Neuron (in vitro differentiated cells): Measurements from ENCODE around the gene TXNDC11.

Experiments
- H2AFZ ChIP-seq: one replicate; pipeline ENCODE4 v1.6.1; 2013; ENCODE audit warnings: low read depth, mild to moderate bottlenecking, inconsistent platforms, low read length, moderate library complexity
- H3K27me3 ChIP-seq: one replicate; pipeline ENCODE4 v1.6.1; 2013; ENCODE audit warnings: low read length; ENCODE audit not compliant: insufficient read depth
- H3K36me3 ChIP-seq: one replicate; pipeline ENCODE4 v1.6.1; 2013; ENCODE audit warnings: low read length; ENCODE audit not compliant: insufficient read depth
- H3K4me1 ChIP-seq: one replicate; pipeline ENCODE4 v1.6.1; 2013; ENCODE audit warnings: low read length; ENCODE audit not compliant: insufficient read depth
- H3K4me3 ChIP-seq: 2 replicates; pipeline ENCODE4 v1.5.1; 2013; ENCODE audit warnings: mild to moderate bottlenecking, low read length, moderate library complexity
- H3K9me3 ChIP-seq: one replicate; pipeline ENCODE4 v1.6.1; 2013; ENCODE audit warnings: low read length

The TXNDC11 gene

DNA sequence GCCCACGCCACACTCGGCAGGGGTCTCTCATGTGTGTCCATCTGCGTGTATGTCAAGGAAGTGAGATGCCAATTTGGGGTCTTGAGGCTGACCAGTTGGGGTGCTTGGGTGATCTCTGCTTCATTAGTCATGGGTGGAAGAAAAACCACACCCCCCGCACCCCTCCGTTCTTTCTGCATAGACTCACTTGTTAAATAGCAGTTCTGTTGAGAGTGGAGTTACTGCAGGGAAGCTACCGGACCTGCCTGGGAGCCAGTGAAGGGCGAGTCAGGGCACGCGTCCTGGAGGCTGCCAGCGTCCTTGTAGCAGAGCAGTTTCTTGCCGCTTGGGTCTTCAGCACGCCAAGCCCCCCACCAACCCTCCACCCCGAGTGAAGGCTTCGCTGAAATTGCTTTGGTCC lies 65.9 kb downstream of the TXNDC11 start:
- no peaks in the 10 kb centered on the region for H3K4me1 ChIP-seq
- H2AFZ ChIP-seq, result no peak overlapping the region
- no peak overlapping the region for H3K4me3 ChIP-seq
- peaks cover 70% of the 10 kb centered on the region for H3K36me3 ChIP-seq
- no peaks in the 10 kb centered on the region for H3K9me3 ChIP-seq
- no peaks in the 10 kb centered on the region for H3K27me3 ChIP-seq

DNA sequence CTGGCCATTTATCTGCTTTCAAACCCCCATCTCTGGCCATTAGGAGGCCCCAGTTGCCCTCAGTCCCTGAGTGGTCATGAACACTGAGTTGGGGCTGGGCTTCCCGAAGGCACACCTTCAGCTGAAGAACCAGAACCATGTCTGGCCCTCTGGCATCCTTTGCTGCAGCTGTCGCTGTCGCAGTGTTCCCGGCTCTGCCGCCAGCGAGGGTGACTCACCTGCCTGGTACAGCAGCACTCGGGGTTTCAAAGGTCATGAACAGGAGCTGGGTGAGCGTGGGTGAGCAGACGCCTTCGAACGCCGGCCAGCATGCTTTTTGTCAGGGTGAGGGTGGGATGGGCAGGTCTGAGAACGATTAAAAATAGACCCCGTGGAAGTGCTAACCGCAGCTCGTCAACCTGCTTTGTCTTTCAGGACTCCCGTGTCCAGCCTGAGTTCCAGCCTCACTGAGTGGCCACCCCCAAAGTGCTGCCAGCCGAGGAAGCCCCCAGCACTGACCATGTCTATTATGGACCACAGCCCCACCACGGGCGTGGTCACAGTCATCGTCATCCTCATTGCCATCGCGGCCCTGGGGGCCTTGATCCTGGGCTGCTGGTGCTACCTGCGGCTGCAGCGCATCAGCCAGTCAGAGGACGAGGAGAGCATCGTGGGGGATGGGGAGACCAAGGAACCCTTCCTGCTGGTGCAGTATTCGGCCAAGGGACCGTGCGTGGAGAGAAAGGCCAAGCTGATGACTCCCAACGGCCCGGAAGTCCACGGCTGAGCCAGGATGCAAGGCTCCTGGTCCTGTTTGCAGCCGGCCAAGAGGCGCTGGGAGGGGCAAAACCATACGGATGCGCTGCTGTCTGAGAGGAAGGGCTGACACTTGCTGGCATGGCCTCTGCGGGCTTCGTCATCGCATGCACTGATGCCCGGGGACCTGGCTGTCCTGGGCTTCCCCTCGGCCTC lies 66.8 kb downstream of the TXNDC11 start:
- no peaks in the 10 kb centered on the region for H3K9me3 ChIP-seq
- H3K27me3 ChIP-seq, result no peaks in the 10 kb centered on the region
- no peak overlapping the region for H2AFZ ChIP-seq
- H3K4me3 ChIP-seq, result no peak overlapping the region
- H3K36me3 ChIP-seq, result peaks cover 66% of the 10 kb centered on the region
- peaks cover 6% of the 10 kb centered on the region for H3K4me1 ChIP-seq

DNA sequence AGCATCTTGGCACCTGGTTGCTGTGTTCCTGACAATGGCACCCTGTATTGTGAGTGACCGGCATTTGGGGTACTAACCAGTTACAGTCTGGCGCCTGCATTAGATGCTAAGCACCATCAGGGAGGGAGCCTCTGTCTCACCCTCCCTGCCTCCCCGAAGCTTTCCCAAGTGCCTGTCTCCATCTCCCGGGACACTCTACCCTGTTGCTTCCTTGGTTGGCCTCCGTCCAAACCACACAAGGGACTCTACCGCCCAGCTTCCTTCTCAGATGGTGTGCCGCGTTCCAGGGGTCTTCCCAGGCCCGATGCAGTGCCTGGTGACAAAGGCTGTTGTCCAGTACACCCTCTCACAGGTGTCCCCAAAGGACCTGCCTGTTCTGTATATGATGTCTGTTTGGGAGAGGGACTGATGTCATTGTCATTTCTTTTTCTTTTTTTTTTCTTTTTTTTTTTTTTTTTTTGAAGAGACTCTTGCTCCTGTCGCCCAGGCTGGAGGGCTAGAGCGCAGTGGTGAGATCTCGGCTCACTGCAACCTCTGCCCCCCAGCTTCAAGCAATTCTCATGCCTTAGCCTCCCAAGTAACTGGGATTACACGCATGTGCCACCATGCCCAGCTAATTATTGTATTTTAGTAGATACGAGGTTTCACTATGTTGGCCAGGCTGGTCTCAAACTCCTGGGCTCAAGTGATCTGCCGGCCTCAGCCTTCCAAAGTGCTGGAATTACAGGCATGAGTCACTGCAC lies 67.7 kb downstream of the TXNDC11 start:
- no peak overlapping the region for H3K4me3 ChIP-seq
- peaks cover 66% of the 10 kb centered on the region for H3K36me3 ChIP-seq
- no peak overlapping the region for H2AFZ ChIP-seq
- H3K27me3 ChIP-seq, result no peaks in the 10 kb centered on the region
- peaks cover 14% of the 10 kb centered on the region for H3K4me1 ChIP-seq
- no peaks in the 10 kb centered on the region for H3K9me3 ChIP-seq

DNA sequence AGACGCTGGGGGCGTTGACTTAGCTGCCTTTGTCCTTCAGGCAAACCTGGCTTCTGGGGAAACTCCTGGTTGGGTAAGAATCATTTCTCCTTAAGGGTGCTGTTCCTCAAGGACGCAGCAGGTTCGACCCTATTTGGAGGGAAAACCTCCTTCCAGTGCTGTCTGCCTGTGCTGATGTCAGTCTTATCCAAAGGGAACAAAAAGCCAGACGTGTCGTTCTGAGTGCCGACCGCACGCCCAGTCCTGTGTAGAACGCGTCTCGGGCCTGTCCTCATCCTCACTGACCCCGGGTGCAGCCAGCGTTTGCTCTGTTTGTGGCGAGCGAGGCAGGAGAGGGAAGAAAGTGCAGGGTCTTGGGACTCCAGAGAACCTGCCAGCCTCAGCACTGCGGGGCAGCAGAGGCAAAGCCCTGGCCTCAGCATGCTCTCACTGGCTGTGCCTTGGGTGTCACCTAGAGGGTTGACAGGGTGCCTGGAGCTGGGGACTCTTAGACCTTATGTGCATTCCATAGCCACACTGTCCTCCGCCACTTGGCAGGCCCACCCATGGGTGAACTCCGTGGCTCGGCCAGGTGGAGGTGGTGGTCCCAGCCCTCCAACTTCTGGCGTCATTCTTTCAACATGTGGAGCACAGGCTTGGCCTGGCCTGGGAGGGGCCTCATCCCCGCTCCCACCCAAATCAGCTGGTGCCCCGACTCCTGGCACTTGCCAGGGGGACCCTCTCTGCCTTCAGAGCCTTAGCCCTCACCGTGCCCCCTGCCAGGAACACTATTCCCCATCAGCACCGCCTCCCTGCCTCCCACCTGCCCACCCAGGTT lies 68.4 kb downstream of the TXNDC11 start:
- Histone ChIP-seq H3K36me3 (peaks cover 61% of the 10 kb centered on the region), H3K9me3 (no peaks in the 10 kb centered on the region), H3K4me1 (peaks cover 22% of the 10 kb centered on the region), H3K4me3 (no peak overlapping the region), H3K27me3 (no peaks in the 10 kb centered on the region), H2AFZ (no peak overlapping the region)

DNA sequence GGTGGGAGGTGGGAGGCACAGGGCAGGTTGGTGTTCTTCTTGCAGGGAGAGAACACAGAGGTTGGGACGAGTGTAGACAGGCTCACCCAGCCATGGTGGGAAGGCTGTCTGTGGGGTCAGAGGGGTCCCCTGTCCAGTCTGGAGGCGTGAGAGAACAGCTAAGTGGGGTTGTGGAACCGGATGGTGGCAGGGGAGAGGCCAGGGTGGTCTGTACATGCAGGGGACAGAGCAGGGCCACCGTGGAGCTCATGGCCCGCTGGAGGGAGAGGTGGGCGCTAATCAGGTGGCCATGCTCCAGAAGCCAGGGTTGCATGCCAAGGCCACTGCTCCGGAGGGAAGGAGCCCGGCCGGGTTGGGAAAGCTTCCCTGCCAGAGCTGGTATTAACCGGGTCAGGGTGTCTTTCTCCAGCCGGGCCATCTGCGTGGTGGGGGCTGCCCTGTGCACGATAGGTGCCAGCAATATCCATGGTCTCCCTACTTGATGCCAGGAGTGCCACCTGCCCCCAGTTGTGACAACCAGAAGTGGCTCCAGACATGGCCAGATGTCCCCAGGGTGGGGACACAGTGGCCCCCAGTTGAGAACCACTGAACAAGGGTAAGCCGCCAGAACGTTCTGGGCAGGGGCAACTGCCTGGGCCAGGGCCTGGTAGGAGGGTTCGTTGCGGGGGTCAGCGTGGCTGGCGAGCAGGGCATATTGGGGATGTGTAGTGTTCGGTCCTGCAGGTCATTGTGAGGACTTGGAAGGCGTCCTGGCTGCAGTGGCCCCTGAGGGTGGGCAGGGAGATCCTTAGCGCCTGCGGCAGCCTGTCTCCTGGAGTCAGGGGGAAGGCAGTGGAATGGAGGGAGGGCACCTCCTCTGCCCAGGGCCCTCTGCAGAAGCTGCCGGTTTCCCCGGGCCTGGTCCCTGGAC lies 69.3 kb downstream of the TXNDC11 start:
- no peak overlapping the region for H2AFZ ChIP-seq
- H3K36me3 ChIP-seq, result peaks cover 52% of the 10 kb centered on the region
- peaks cover 23% of the 10 kb centered on the region for H3K4me1 ChIP-seq
- no peaks in the 10 kb centered on the region for H3K27me3 ChIP-seq
- H3K4me3 ChIP-seq, result no peak overlapping the region
- no peaks in the 10 kb centered on the region for H3K9me3 ChIP-seq

DNA sequence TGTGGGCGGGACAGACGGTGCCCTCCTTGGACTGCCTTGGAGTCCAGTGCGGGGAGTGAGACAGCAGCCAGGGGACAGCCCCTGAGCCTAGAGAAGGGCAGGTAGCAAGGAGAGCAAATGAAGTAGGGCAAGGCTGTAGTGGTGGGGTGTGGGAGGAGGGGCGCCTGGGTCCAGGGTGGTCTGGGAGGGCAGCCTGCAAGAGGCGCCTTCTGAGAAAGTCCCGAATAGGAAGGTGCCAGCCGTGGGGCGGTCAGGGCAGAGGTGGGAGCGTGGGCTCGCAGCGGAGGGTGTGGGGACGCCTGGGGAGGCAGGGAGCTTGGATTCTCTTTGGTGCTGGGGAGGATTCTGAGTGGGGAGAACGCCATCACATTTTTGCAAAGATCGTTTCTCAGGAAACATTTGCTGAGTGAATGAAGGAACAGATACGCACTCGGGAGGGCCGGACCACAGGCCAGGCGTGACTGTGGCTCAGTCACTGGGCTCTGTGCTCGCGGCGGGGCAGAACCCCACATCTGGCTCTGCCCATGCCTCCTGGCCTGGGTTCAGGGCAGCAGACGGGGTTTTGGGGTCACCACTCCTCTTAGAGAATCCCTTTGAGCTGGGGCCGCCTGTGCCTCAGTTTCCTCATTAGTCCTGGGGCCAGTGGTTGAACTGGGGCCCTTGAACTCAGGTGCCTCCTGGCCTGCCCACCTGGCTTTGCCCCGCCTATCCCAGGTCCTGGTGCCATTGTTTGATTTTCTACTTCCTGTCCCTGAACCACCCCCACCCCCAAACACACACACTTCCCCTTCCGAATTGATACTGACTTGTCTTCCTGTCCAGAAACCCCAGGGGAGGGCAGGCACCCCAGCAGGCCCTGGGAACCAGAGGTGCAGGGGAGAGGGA lies 70.2 kb downstream of the TXNDC11 start:
- H3K36me3 ChIP-seq, result peaks cover 43% of the 10 kb centered on the region
- H2AFZ ChIP-seq, result no peak overlapping the region
- H3K27me3 ChIP-seq, result no peaks in the 10 kb centered on the region
- H3K4me1 ChIP-seq, result peaks cover 27% of the 10 kb centered on the region
- no peak overlapping the region for H3K4me3 ChIP-seq
- H3K9me3 ChIP-seq, result no peaks in the 10 kb centered on the region

DNA sequence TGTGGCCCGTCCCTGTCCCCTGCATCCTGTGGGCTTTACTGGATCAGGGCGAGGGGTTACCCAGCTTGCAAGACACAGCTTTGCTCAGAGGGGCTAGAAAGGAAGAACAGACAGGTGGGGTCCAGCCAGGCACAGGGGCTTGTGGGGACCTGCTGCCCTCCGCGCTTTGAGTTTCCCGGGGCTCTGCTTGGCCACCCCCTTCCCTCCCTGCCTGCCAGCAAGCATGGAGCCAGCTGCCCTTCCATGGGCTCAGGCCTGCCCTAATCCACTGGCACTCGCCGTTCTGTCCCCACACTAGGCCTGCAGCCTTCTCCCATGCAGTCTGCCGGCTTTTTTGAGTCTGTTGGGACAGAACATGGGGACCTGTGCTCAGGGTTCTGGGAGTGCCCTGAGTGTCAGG lies 71.0 kb downstream of the TXNDC11 start:
- peaks cover 36% of the 10 kb centered on the region for H3K36me3 ChIP-seq
- no peaks in the 10 kb centered on the region for H3K9me3 ChIP-seq
- no peak overlapping the region for H3K4me3 ChIP-seq
- H3K27me3 ChIP-seq, result no peaks in the 10 kb centered on the region
- no peak overlapping the region for H2AFZ ChIP-seq
- peaks cover 27% of the 10 kb centered on the region for H3K4me1 ChIP-seq

DNA sequence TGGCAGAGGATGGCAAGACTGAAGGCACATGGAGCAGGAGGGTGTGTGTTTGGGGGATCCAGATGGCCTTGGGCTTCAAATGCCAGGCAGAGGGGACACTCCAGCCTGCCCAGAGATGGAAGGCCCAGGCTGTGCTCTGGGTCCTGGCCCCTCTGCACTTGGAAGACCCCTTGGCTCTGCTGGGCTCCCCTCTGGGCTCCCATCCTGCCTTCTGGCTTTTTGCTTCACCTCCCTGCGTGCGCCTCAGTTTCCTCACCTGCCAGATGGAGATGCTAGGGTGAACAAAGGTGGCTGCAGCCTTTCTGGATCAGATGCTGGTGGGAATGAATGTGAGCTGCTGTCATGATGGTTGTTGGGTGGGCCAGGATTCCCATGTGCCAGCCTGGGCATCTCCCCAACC lies 71.4 kb downstream of the TXNDC11 start:
- H3K27me3 ChIP-seq, result no peaks in the 10 kb centered on the region
- H3K4me3 ChIP-seq, result no peak overlapping the region
- no peak overlapping the region for H2AFZ ChIP-seq
- H3K4me1 ChIP-seq, result peaks cover 27% of the 10 kb centered on the region
- H3K9me3 ChIP-seq, result no peaks in the 10 kb centered on the region
- H3K36me3 ChIP-seq, result peaks cover 32% of the 10 kb centered on the region

DNA sequence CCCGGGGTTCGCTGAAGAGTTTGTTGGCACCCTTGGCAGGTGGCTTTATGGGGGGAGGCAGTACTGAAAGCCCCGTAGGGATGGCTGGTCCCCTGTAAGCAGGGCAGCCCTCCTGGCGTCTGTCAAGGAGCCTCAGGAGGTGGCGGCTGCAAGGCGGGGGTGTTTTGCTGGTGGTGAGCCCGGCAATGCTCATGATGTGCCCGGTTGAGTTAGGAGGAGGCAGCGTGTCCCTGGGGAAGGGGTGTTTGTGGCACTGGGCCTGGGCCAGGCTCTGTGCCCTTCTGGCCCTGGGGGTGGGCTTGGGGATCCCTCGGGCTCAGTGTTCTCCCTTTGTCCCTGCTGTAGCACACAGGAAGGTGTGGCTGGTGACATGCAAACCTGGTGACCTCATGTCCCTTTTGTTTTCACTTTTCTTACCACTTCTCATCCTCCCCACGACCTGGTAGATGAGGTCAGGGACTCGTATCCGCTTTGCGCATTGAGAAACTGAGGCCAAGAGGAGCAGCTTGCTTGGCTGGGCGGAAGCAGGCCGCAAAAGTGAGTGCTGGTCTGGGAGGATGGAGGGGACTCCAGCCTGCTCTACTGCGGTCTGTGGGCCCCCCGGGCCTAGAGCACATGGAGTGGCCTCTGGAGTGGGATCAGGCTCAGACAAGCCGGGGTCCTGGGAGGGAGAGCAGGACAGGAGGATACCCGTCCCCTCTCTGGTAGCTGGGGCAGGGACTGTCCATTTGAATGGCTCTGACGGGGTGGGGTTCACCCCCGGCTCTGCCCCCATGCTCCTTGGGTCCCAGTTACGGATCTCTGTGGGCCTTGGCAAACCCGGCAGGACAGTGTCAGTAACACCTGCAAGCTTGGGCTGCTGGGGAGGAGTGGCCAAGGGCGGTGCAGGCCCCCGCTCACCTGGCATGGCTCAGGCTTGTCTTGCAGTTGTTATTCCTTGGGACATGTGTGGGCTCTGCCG lies 72.2 kb downstream of the TXNDC11 start:
- no peaks in the 10 kb centered on the region for H3K9me3 ChIP-seq
- H2AFZ ChIP-seq, result no peak overlapping the region
- H3K4me1 ChIP-seq, result peaks cover 27% of the 10 kb centered on the region
- H3K27me3 ChIP-seq, result no peaks in the 10 kb centered on the region
- peak overlapping the region; percentile 97 for H3K4me3 ChIP-seq
- peaks cover 23% of the 10 kb centered on the region for H3K36me3 ChIP-seq

DNA sequence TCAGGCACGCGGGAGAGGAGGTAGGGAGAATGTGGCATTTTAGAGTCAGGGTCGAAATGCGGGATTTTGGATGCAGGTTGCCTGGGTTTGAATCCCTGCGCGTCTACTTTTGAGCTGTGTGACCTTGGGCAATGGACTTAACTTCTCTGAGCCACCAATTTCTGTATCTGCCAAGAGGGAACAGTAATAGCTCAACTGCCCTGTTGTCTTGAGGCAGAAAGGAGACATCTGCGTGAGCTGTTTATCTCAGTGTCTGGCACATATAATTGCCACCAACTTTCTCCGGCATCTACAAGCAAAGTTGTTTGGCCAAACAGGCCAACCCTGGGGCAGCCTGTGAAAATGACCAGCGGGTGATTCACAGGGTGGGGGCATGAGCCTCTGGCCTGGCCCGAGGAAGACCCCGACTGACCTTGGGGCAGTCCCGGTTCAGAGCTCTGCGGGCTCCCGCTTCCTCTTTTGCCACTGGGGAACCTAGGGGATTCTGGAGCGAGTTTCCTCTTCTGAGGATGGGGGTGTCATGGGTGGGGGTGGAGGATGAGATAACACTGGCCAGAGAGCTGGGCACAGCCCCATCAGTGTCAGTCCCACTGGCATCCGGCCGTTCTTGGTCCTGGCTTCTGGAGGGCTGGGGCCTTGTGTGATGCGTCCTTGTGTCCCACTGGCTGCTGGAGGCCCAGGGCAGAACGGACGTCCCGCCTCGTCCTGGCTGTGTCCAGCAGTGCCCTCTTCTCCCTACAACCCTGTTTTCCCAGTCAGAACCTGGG lies 73.1 kb downstream of the TXNDC11 start:
- Histone ChIP-seq H3K27me3 (no peaks in the 10 kb centered on the region), H2AFZ (no peak overlapping the region), H3K36me3 (peaks cover 16% of the 10 kb centered on the region), H3K9me3 (no peaks in the 10 kb centered on the region), H3K4me3 (peak overlapping the region; percentile 97), H3K4me1 (peaks cover 36% of the 10 kb centered on the region)
